Stomach (tissue), 4 donors: ENCODE measurements around the gene CDH1.

ENCODE experiments used
- POLR2AphosphoS5 ChIP-seq, 3 donors: sonication (generic); formaldehyde crosslinking; IDR thresholded peaks; one replicate each; pipeline ENCODE4 v1.6.1; 2016; ENCODE audit warnings: antibody characterized with exemption in 3 of 3
- TF ChIP-seq, protein P1 (sequence below), 7 experiments: fragments of 450-650 bp in 4 of 7; fragments of 200-600 bp in 3 of 7; sonication (generic) in 3 of 7; IDR thresholded peaks; one replicate each; pipeline ENCODE4 v1.5.1; 2016 to 2019; ENCODE audit warnings: antibody characterized with exemption in 7 of 7, control low read depth in 2 of 7, mild to moderate bottlenecking in 1 of 7

DNA sequence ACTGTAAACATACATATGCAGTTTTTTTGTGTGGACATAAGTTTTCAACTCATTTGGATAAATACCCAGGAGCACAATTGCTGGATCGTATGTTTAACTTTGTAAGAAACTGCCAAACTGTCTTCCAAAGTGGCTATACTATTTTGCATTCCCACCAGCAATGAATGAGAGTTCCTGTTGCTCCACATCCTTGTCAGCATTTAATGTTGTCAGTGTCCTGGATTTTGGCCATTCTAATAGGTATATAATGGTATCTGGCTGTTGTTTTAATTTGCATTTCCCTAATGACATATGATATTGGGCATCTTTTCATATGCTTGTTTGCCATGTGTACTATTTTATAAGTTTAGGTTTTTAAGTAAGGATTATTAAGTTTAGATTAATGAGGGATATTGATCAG, 120.4 kb downstream of the CDH1 start:
- TF ChIP-seq, protein P1, sequence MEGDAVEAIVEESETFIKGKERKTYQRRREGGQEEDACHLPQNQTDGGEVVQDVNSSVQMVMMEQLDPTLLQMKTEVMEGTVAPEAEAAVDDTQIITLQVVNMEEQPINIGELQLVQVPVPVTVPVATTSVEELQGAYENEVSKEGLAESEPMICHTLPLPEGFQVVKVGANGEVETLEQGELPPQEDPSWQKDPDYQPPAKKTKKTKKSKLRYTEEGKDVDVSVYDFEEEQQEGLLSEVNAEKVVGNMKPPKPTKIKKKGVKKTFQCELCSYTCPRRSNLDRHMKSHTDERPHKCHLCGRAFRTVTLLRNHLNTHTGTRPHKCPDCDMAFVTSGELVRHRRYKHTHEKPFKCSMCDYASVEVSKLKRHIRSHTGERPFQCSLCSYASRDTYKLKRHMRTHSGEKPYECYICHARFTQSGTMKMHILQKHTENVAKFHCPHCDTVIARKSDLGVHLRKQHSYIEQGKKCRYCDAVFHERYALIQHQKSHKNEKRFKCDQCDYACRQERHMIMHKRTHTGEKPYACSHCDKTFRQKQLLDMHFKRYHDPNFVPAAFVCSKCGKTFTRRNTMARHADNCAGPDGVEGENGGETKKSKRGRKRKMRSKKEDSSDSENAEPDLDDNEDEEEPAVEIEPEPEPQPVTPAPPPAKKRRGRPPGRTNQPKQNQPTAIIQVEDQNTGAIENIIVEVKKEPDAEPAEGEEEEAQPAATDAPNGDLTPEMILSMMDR (IDR thresholded peaks at IDR 0.05), result no peak
- TF ChIP-seq POLR2AphosphoS5 (IDR thresholded peaks at IDR 0.05), result no peak
